Left cardiac atrium (tissue), 4 donors: ENCODE measurements around the gene GAGE12H. TPM values are rescaled to one million over a fixed set of nuclear protein-coding genes. Genes with fewer than 3 reads are reported as not detected.
"Not testable (repeated sequence)": the region's sequence is repeated elsewhere in the genome, so short reads cannot be mapped to it uniquely, and the experiment has no call there.

Experiments
- ATAC-seq, 2 donors: fragments of 200-7000 bp; cut with Tn5 transposase; one replicate each; pipeline ENCODE4 v1.9.1; 2020; ENCODE audit warnings: mild to moderate bottlenecking in 2 of 2, moderate library complexity in 2 of 2
- DNase-seq: peaks from one replicate; pipeline ENCODE4 v3.0.0-alpha.2; 2020
- intact Hi-C, 2 donors: fragments of 100-400 bp; cut with DNase I; formaldehyde crosslinking; loops; one replicate each; pipeline versions ENCODE4 v1.14.1 to v1.15.1; 2022 to 2023
- long read RNA-seq: library from polyadenylated mRNA; unstranded; transcript quantifications from one replicate; pipeline ENCODE4 v2.0.0, GENCODE V29; 2021
- total RNA-seq, 2 donors: library from RNA; stranded (reverse); fragmentation: NEBNext Ultra II Directional; extraction: Animal tissue kit (Norgen Biotek cat#: 25700); gene quantifications; one replicate each; pipeline ENCODE4 v1.2.1, GENCODE V29; 2021
- donor health status: DM: no; HTN: yes; CAD: no.
- donor health status: DM: no; HTN: yes; CAD: no; lungs with severe emphysema.
- donor health status: DM: yes; HTN: yes; CAD: no.
- donor health status: Dilated cardiomyopathy.

The GAGE12H gene
- not detected for total RNA-seq
- long read RNA-seq: 0 reads

GRCh38 chrX:49579649-49580048, at the start of gene GAGE12H:
GAGE12H (plus strand) TSS chrX:49579949; CDS start chrX:49581104, 1,155 bp downstream.
- ATAC-seq, intact Hi-C loops, DNase-seq: not testable (repeated sequence)

- DNase-seq, ATAC-seq, intact Hi-C loops: not testable (repeated sequence)
These were observed 47.9 kb upstream of the GAGE12H start, which contains the start of gene GAGE12C for GRCh38 chrX:49531877-49532276. GAGE12C (plus strand) TSS chrX:49532177; CDS start chrX:49533332, 1,155 bp downstream.

- intact Hi-C loops, DNase-seq, ATAC-seq: not testable (repeated sequence)
These were observed 38.3 kb upstream of the GAGE12H start, which contains the start of gene GAGE12D for GRCh38 chrX:49541433-49541832. GAGE12D (plus strand) TSS chrX:49541733; CDS start chrX:49542888, 1,155 bp downstream.

GRCh38 chrX:49550989-49551388, 28.8 kb upstream of the GAGE12H start, which contains the start of gene GAGE12E:
GAGE12E (plus strand) TSS chrX:49551289; CDS start chrX:49552444, 1,155 bp downstream.
- intact Hi-C loops, ATAC-seq, DNase-seq: not testable (repeated sequence)

- ATAC-seq, DNase-seq, intact Hi-C loops: not testable (repeated sequence)
These were observed 19.2 kb upstream of the GAGE12H start, which contains the start of gene GAGE12F for GRCh38 chrX:49560542-49560941. GAGE12F (plus strand) TSS chrX:49560842; CDS start chrX:49561997, 1,155 bp downstream.

GRCh38 chrX:49568728-49569127, 11.0 kb upstream of the GAGE12H start:
- DNase-seq, ATAC-seq: not testable (repeated sequence)

GRCh38 chrX:49569152-49569551, 10.6 kb upstream of the GAGE12H start:
- ATAC-seq, DNase-seq, intact Hi-C loops: not testable (repeated sequence)

More at GRCh38 chrX:49568728-49569127, 11.0 kb upstream of the GAGE12H start:
- intact Hi-C loops: not testable (repeated sequence)

- ATAC-seq, DNase-seq, intact Hi-C loops: not testable (repeated sequence)
These were observed 9.6 kb upstream of the GAGE12H start, which contains the start of gene GAGE12G for GRCh38 chrX:49570100-49570499. GAGE12G (plus strand) TSS chrX:49570400; CDS start chrX:49571555, 1,155 bp downstream.

- DNase-seq, ATAC-seq, intact Hi-C loops: not testable (repeated sequence)
These were observed 9.4 kb downstream of the GAGE12H start, which contains the start of gene GAGE2A for GRCh38 chrX:49589196-49589595. GAGE2A (plus strand) TSS chrX:49589496; CDS start chrX:49590651, 1,155 bp downstream.

- peak; percentile 23 for DNase-seq
- intact Hi-C loops, ATAC-seq: not testable (repeated sequence)
These were observed 10.2 kb downstream of the GAGE12H start for GRCh38 chrX:49589769-49590478.

GRCh38 chrX:49590488-49590887, 10.7 kb downstream of the GAGE12H start:
- intact Hi-C loops, ATAC-seq, DNase-seq: not testable (repeated sequence)

- DNase-seq, ATAC-seq, intact Hi-C loops: not testable (repeated sequence)
These were observed 19.0 kb downstream of the GAGE12H start, which contains the start of gene GAGE1 for GRCh38 chrX:49598720-49599119. GAGE1 (plus strand) TSS chrX:49599020; CDS start chrX:49600175, 1,155 bp downstream.

- DNase-seq (no peak), ATAC-seq (no peak)
- intact Hi-C loops: no loop called here
These were observed 31.1 kb downstream of the GAGE12H start for GRCh38 chrX:49610718-49611310.

GRCh38 chrX:49618574-49618973, 38.8 kb downstream of the GAGE12H start:
- intact Hi-C loops: no loop called here
- ATAC-seq: no peak

GRCh38 chrX:49627086-49627777, 47.5 kb downstream of the GAGE12H start:
- DNase-seq (no peak), ATAC-seq (no peak)
- intact Hi-C loops: no loop called here

More at GRCh38 chrX:49618574-49618973, 38.8 kb downstream of the GAGE12H start:
- no peak for DNase-seq
